ENCODE measurements around the gene ZNF580. TPM values are rescaled to one million over a fixed set of nuclear protein-coding genes. Genes with fewer than 3 reads are reported as not detected.

Gene ZNF580
- total and polyA plus RNA-seq, 8 donors: 12.7 to 40.5 (median 18.7) TPM

- Histone ChIP-seq H3K27ac (peak within 1 kb of the TSS; percentile 98 to 99 (median 98)), H3K4me3 (peak within 1 kb of the TSS; percentile 66 to 100 (median 97)), H3K9me3 (no peaks in the 10 kb centered on the region), H3K27me3 (no peaks in the 10 kb centered on the region), H3K36me3 (peaks cover 0 to 9% (median 7%) of the 10 kb centered on the region in 3 donors), H3K4me1 (peaks cover 18 to 24% (median 22%) of the 10 kb centered on the region in 3 donors)
- peak; percentile 63 to 76 (median 69) for ATAC-seq
- 1% methylated on average over 62 to 95 of the region's 95 CpGs for WGBS, 2 donors
- FAIRE-seq: no peak
- intact Hi-C loops (cut with DNase I): no loop called here
- peak; percentile 94 to 99 (median 98) for DNase-seq
- no peak for TF ChIP-seq CTCF (IDR thresholded peaks at IDR 0.05)
Measured at GRCh38 chr19:55654868-55655647, 14.3 kb downstream of the ZNF580 start, which contains the start of gene U2AF2. TSS of gene U2AF2 (plus strand) at chr19:55655035. CDS start at chr19:55655105, 70 bp downstream.

GRCh38 chr19:55655648-55656040, 14.8 kb downstream of the ZNF580 start:
- no peak for ATAC-seq
- intact Hi-C loops (cut with DNase I): no loop called here
- no peak for TF ChIP-seq CTCF (IDR thresholded peaks at IDR 0.05)
- no peak for DNase-seq
- no peaks in the 10 kb centered on the region for H3K9me3 ChIP-seq
- FAIRE-seq: no peak
- peak overlapping the region; percentile 98 to 99 (median 98) for H3K27ac ChIP-seq
- no peaks in the 10 kb centered on the region for H3K27me3 ChIP-seq
- WGBS, 2 donors: 1% methylated on average over 19 of the region's 19 CpGs
- peaks cover 0 to 11% (median 11%) of the 10 kb centered on the region in 3 donors for H3K36me3 ChIP-seq
- H3K4me3 ChIP-seq: peak overlapping the region; percentile 66 to 100 (median 97)
- H3K4me1 ChIP-seq: peaks cover 18 to 24% (median 22%) of the 10 kb centered on the region in 3 donors

GRCh38 chr19:55656552-55656951, 15.8 kb downstream of the ZNF580 start:
- no peaks in the 10 kb centered on the region for H3K9me3 ChIP-seq
- H3K36me3 ChIP-seq: peaks cover 0 to 14% (median 14%) of the 10 kb centered on the region in 3 donors
- no peak for DNase-seq
- no peaks in the 10 kb centered on the region for H3K27me3 ChIP-seq
- TF ChIP-seq CTCF (IDR thresholded peaks at IDR 0.05): no peak
- FAIRE-seq: no peak
- H3K27ac ChIP-seq: peak overlapping the region in 1 of 4 donors; percentile 12
- H3K4me3 ChIP-seq: peak overlapping the region in 3 of 4 donors; percentile 66 to 100 (median 95)
- WGBS, 2 donors: 36% methylated on average over 7 of the region's 7 CpGs
- H3K4me1 ChIP-seq: peaks cover 18 to 24% (median 22%) of the 10 kb centered on the region in 3 donors
- ATAC-seq: no peak
- intact Hi-C loops (cut with DNase I): no loop called here

GRCh38 chr19:55656988-55657747, 16.4 kb downstream of the ZNF580 start:
- Histone ChIP-seq H3K9me3 (no peaks in the 10 kb centered on the region), H3K36me3 (peaks cover 0 to 14% (median 14%) of the 10 kb centered on the region in 3 donors), H3K27ac (peak overlapping the region in 1 of 4 donors; percentile 12), H3K4me1 (peaks cover 18 to 24% (median 22%) of the 10 kb centered on the region in 3 donors), H3K4me3 (peak overlapping the region in 2 of 4 donors; percentile 66 to 100), H3K27me3 (no peaks in the 10 kb centered on the region)
- no peak for FAIRE-seq
- intact Hi-C loops (cut with DNase I): no loop called here
- no peak for ATAC-seq
- peak in 3 of 6 donors; percentile 26 to 64 (median 53) for DNase-seq
- 12 to 16% methylated on average over 18 of the region's 18 CpGs for WGBS, 2 donors
- TF ChIP-seq CTCF (IDR thresholded peaks at IDR 0.05): no peak
